HL-60 (cell line): ENCODE data around the gene SMIM24.

ENCODE experiments used
- CTCF ChIP-seq: IDR thresholded peaks from one replicate; pipeline ENCODE4 v1.5.1; 2011; ENCODE audit warnings: low read length, control low read depth, inconsistent platforms; ENCODE audit not compliant: insufficient read depth
- GABPA ChIP-seq: IDR thresholded peaks from 2 replicates; pipeline ENCODE4 v1.6.1; 2012; ENCODE audit warnings: low read depth
- POLR2AphosphoS5 ChIP-seq: IDR thresholded peaks from 2 replicates; pipeline ENCODE4 v1.6.1; 2012; ENCODE audit warnings: low read depth
- REST ChIP-seq: IDR thresholded peaks from 2 replicates; pipeline ENCODE4 v1.6.1; 2012; ENCODE audit warnings: low read depth; ENCODE audit not compliant: insufficient replicate concordance

- no peak for TF ChIP-seq POLR2AphosphoS5
- TF ChIP-seq CTCF: no peak
- TF ChIP-seq GABPA: no peak
- no peak for TF ChIP-seq REST
These were observed 13.3 kb upstream of the SMIM24 start for GRCh38 chr19:3493651-3494050.
